H7 (cell line): ENCODE results near the gene PNPLA7. TPM values are rescaled to one million over a fixed set of nuclear protein-coding genes. Genes with fewer than 3 reads are reported as not detected.
"Not testable (repeated sequence)": the region's sequence is repeated elsewhere in the genome, so short reads cannot be mapped to it uniquely, and the experiment has no call there.

ENCODE experiments used
- DNase-seq: peaks from one replicate; pipeline ENCODE4 v3.0.0; 2012
- H3K27me3 ChIP-seq: 2 replicates; pipeline ENCODE4 v1.6.0; 2011; ENCODE audit warnings: mild to moderate bottlenecking, low read length; ENCODE audit not compliant: control insufficient read depth, insufficient read depth
- H3K36me3 ChIP-seq: replicated peaks from 2 replicates; pipeline ENCODE4 v1.5.1; 2011; ENCODE audit warnings: low read length; ENCODE audit not compliant: control insufficient read depth, insufficient read depth
- H3K4me3 ChIP-seq: 2 replicates; pipeline ENCODE4 v1.5.1; 2011; ENCODE audit warnings: low read depth, mild to moderate bottlenecking, control low read depth, low read length, moderate library complexity; ENCODE audit not compliant: insufficient read depth
- total RNA-seq: library from RNA; depleted of rRNA; stranded (reverse); fragments of >200 nt; shearing (Covaris generic); gene quantifications from 2 replicates; pipeline ENCODE4 v1.2.3, GENCODE V29; 2014

The PNPLA7 gene
- total RNA-seq, 1 experiment from 2014 or later = 0.14 TPM

- peak; percentile 76 for DNase-seq
These were observed 91.7 kb downstream of the PNPLA7 start for GRCh38 chr9:137458194-137459151.

GRCh38 chr9:137457406-137458193 is 92.6 kb downstream of the PNPLA7 start:
- Histone ChIP-seq H3K36me3 (peaks cover 10% of the 10 kb centered on the region), H3K4me3 (no peak overlapping the region), H3K27me3 (peaks cover 19% of the 10 kb centered on the region)
- no peak for DNase-seq

More at GRCh38 chr9:137458194-137459151, 91.7 kb downstream of the PNPLA7 start:
- Histone ChIP-seq H3K27me3 (peaks cover 22% of the 10 kb centered on the region), H3K36me3 (peaks cover 10% of the 10 kb centered on the region), H3K4me3 (peak overlapping the region; percentile 56)

GRCh38 chr9:137456864-137457405 is 93.3 kb downstream of the PNPLA7 start:
- DNase-seq = no peak
- Histone ChIP-seq H3K4me3 (no peak overlapping the region), H3K36me3 (peaks cover 10% of the 10 kb centered on the region), H3K27me3 (peaks cover 13% of the 10 kb centered on the region; the same call in 1 of the 2 replicates)

GRCh38 chr9:137456061-137456863 is 93.9 kb downstream of the PNPLA7 start:
- Histone ChIP-seq H3K36me3 (peaks cover 10% of the 10 kb centered on the region), H3K27me3 (peaks cover 12% of the 10 kb centered on the region; the same call in 1 of the 2 replicates), H3K4me3 (no peak overlapping the region)
- DNase-seq = no peak

- no peak overlapping the region for H3K4me3 ChIP-seq
- no peak for DNase-seq
- peaks cover 12% of the 10 kb centered on the region; the same call in 1 of the 2 replicates for H3K27me3 ChIP-seq
- H3K36me3 ChIP-seq = peaks cover 10% of the 10 kb centered on the region
These were observed 94.7 kb downstream of the PNPLA7 start for GRCh38 chr9:137455359-137455991.

GRCh38 chr9:137454597-137455358 is 95.4 kb downstream of the PNPLA7 start:
- Histone ChIP-seq H3K4me3 (peak overlapping the region; percentile 44), H3K27me3 (peaks cover 8% of the 10 kb centered on the region; the same call in 1 of the 2 replicates), H3K36me3 (peaks cover 10% of the 10 kb centered on the region)
- peak; percentile 87 for DNase-seq

- peak; percentile 98 for DNase-seq
- Histone ChIP-seq H3K4me3 (peak overlapping the region; percentile 44), H3K36me3 (peaks cover 10% of the 10 kb centered on the region), H3K27me3 (peaks cover 6% of the 10 kb centered on the region; the same call in 1 of the 2 replicates)
These were observed 96.0 kb downstream of the PNPLA7 start for GRCh38 chr9:137454145-137454596.

- Histone ChIP-seq H3K4me3 (peak overlapping the region; percentile 42), H3K36me3 (peaks cover 10% of the 10 kb centered on the region), H3K27me3 (peaks cover 5% of the 10 kb centered on the region; the same call in 1 of the 2 replicates)
- peak; percentile 99 for DNase-seq
These were observed 96.5 kb downstream of the PNPLA7 start for GRCh38 chr9:137453643-137454081.

GRCh38 chr9:137452761-137453642 is 97.2 kb downstream of the PNPLA7 start:
- peaks cover 10% of the 10 kb centered on the region for H3K36me3 ChIP-seq

GRCh38 chr9:137452006-137452760 is 98.0 kb downstream of the PNPLA7 start:
- Histone ChIP-seq H3K4me3 (no peak overlapping the region), H3K36me3 (peaks cover 10% of the 10 kb centered on the region), H3K27me3 (no peaks in the 10 kb centered on the region; the same call in 1 of the 2 replicates)
- DNase-seq = no peak

More at GRCh38 chr9:137452761-137453642, 97.2 kb downstream of the PNPLA7 start:
- peak; percentile 44 for DNase-seq
- Histone ChIP-seq H3K27me3 (no peaks in the 10 kb centered on the region; the same call in 1 of the 2 replicates), H3K4me3 (peak overlapping the region; percentile 42)

GRCh38 chr9:137451264-137452005 is 98.8 kb downstream of the PNPLA7 start:
- not testable (repeated sequence) for H3K4me3 ChIP-seq, DNase-seq, H3K36me3 ChIP-seq, H3K27me3 ChIP-seq
